Endothelial cell of umbilical vein (primary cell): ENCODE results near the gene PLEKHH1. TPM values are rescaled to one million over a fixed set of nuclear protein-coding genes. Genes with fewer than 3 reads are reported as not detected.

Source experiments
- BruUV-seq: library from RNA; stranded (reverse); fragments of 400-500 nt; replicated peaks from 2 replicates; lab custom pipeline; 2021; lab: Mats Ljungman, UMichigan
- CTCF ChIA-PET: fragments of 300-600, 350-600 bp; sonication (Branson Sonifier 250); formaldehyde crosslinking; loops from one replicate; lab custom pipeline; 2021; ENCODE audit warnings: antibody characterized with exemption, inconsistent platforms; lab: Charles Lee
- POLR2A ChIA-PET: fragments of 300-600, 350-600 bp; sonication (Branson Sonifier 250); formaldehyde crosslinking; loops from one replicate; lab custom pipeline; 2021; ENCODE audit warnings: antibody characterized with exemption, inconsistent platforms; lab: Charles Lee
- DNase-seq: peaks from one replicate; pipeline ENCODE4 v3.0.0-alpha.2; 2011; ENCODE audit warnings: low read depth, low spot score
- FAIRE-seq: peaks from 2 replicates; lab custom pipeline; 2011; peaks lifted over from hg19 to GRCh38; lab: Jason Lieb, UNC
- H2AFZ ChIP-seq: 2 replicates; pipeline ENCODE4 v1.6.0; 2012; ENCODE audit warnings: low read depth, low read length, control low read depth, inconsistent platforms
- H3K27ac ChIP-seq: 2 replicates; pipeline ENCODE4 v1.5.1; 2011; ENCODE audit warnings: low read depth, mild to moderate bottlenecking, control low read depth, low read length, moderate library complexity; ENCODE audit not compliant: insufficient read depth
- H3K27me3 ChIP-seq, 2 experiments: 2 replicates each; pipeline versions ENCODE4 v1.6.0 to v1.6.1; 2011; ENCODE audit warnings: low read length in 2 of 2, mixed read lengths in 1 of 2; ENCODE audit not compliant: control insufficient read depth in 2 of 2, insufficient read depth in 2 of 2
- H3K36me3 ChIP-seq, 2 experiments: 2 replicates in 1 of 2; 3 replicates in 1 of 2; pipeline ENCODE4 v1.5.1; 2011; ENCODE audit warnings: low read length in 2 of 2, mild to moderate bottlenecking in 1 of 2, moderate library complexity in 1 of 2; ENCODE audit not compliant: control insufficient read depth in 2 of 2, insufficient read depth in 2 of 2; ENCODE audit errors: extremely low read depth in 1 of 2
- H3K4me1 ChIP-seq: 3 replicates; pipeline ENCODE4 v1.5.1; 2011; ENCODE audit warnings: mild to moderate bottlenecking, low read length; ENCODE audit not compliant: control insufficient read depth, insufficient read depth; ENCODE audit errors: extremely low read depth
- H3K4me2 ChIP-seq: 2 replicates; pipeline ENCODE4 v1.6.1; 2011; ENCODE audit warnings: low read length, control low read depth, mixed read lengths; ENCODE audit not compliant: insufficient read depth
- H3K4me3 ChIP-seq, 3 experiments: fragments of 200-600 bp in 1 of 3; sonication (generic), shearing (Covaris generic) in 1 of 3; replicated peaks in 1 of 3; 2 replicates each; pipeline ENCODE4 v1.5.1; 2011 to 2016; ENCODE audit warnings: control low read depth in 3 of 3, low read length in 3 of 3, mild to moderate bottlenecking in 2 of 3, inconsistent platforms in 1 of 3, low read depth in 1 of 3, moderate library complexity in 1 of 3; ENCODE audit not compliant: insufficient read depth in 1 of 3
- H3K79me2 ChIP-seq: 2 replicates; pipeline ENCODE4 v1.6.0; 2012; ENCODE audit warnings: low read length, inconsistent platforms; ENCODE audit not compliant: control insufficient read depth, insufficient read depth
- H3K9ac ChIP-seq: replicated peaks from 2 replicates; pipeline ENCODE3; 2011; ENCODE audit warnings: low read length, control low read depth; ENCODE audit not compliant: insufficient read depth; ENCODE audit errors: extremely low read depth
- H3K9me1 ChIP-seq: replicated peaks from 3 replicates; pipeline ENCODE4 v1.6.0; 2011; ENCODE audit warnings: mild to moderate bottlenecking, low read length; ENCODE audit not compliant: control insufficient read depth, insufficient read depth; ENCODE audit errors: extremely low read depth
- H3K9me3 ChIP-seq: replicated peaks from 2 replicates; pipeline ENCODE4 v1.5.1; 2012; ENCODE audit warnings: low read length, inconsistent platforms; ENCODE audit not compliant: control insufficient read depth, insufficient read depth
- H4K20me1 ChIP-seq: replicated peaks from 2 replicates; pipeline ENCODE3; 2011; ENCODE audit warnings: mild to moderate bottlenecking, low read length; ENCODE audit not compliant: control insufficient read depth, insufficient read depth; ENCODE audit errors: extremely low read depth
- CTCF ChIP-seq, 2 donors: IDR thresholded peaks; 1 replicate in 1 of 2; 2 replicates in 1 of 2; pipeline ENCODE4 v1.5.1; 2011; ENCODE audit warnings: low read length in 2 of 2, mild to moderate bottlenecking in 2 of 2, moderate library complexity in 2 of 2, control low read depth in 1 of 2, inconsistent platforms in 1 of 2, low read depth in 1 of 2; ENCODE audit not compliant: insufficient read depth in 1 of 2; ENCODE audit errors: extremely low read depth in 1 of 2
- EZH2 ChIP-seq: IDR thresholded peaks from 2 replicates; pipeline ENCODE4 v1.6.1; 2012; ENCODE audit warnings: borderline replicate concordance, low read depth, mild to moderate bottlenecking, moderate library complexity, low read length, inconsistent platforms; ENCODE audit not compliant: severe bottlenecking
- FOS ChIP-seq: IDR thresholded peaks from 2 replicates; pipeline ENCODE4 v1.6.1; 2011; ENCODE audit warnings: mild to moderate bottlenecking, low read length, moderate library complexity, borderline replicate concordance; ENCODE audit not compliant: insufficient read depth
- GATA2 ChIP-seq: IDR thresholded peaks from 2 replicates; pipeline ENCODE4 v1.7.0; 2011; ENCODE audit warnings: low read depth, mild to moderate bottlenecking, moderate library complexity, mixed read lengths, low read length; ENCODE audit not compliant: insufficient read length, insufficient read depth
- JUN ChIP-seq: IDR thresholded peaks from 2 replicates; pipeline ENCODE4 v1.6.1; 2011; ENCODE audit warnings: borderline replicate concordance, low read depth; ENCODE audit not compliant: insufficient read length, insufficient read depth
- MAX ChIP-seq: IDR thresholded peaks from 2 replicates; pipeline ENCODE4 v1.6.1; 2011; ENCODE audit not compliant: insufficient read depth, insufficient read length
- MYC ChIP-seq: IDR thresholded peaks from one replicate; pipeline ENCODE4 v1.6.1; 2011; ENCODE audit warnings: mild to moderate bottlenecking, low read depth, low read length
- POLR2A ChIP-seq: IDR thresholded peaks from 2 replicates; pipeline ENCODE4 v1.6.1; 2012; ENCODE audit warnings: low read depth, mild to moderate bottlenecking, control low read depth, low read length
- POLR2AphosphoS5 ChIP-seq: IDR thresholded peaks from 2 replicates; pipeline ENCODE4 v1.6.1; 2012; ENCODE audit warnings: low read depth, mild to moderate bottlenecking, control low read depth, low read length, moderate library complexity; ENCODE audit not compliant: insufficient read depth
- dilution Hi-C: fragments of 300-500 bp; cut with MboI; formaldehyde crosslinking; loops from one replicate; pipeline ENCODE4 v1.15.0; 2019; ENCODE audit warnings: low sequenced_read_pairs; ENCODE audit not compliant: extremely low pct_ligation_motif_present
- intact Hi-C: fragments of 100-400 bp; cut with micrococcal nuclease; formaldehyde crosslinking; loops from one replicate; pipeline ENCODE4 v1.10.0; 2022
- polyA plus RNA-seq, 4 experiments: library from polyadenylated mRNA; depleted of rRNA in 3 of 4; stranded (reverse) in 3 of 4; unstranded in 1 of 4; fragments of >200 nt; gene quantifications; 2 replicates each; pipeline versions ENCODE4 v1.2.1 to v1.2.3, GENCODE V29; 2011 to 2012; ENCODE audit warnings: missing spikeins in 1 of 4
- total RNA-seq: library from RNA; stranded (reverse); gene quantifications from 2 replicates; pipeline ENCODE4 v1.2.3, GENCODE V29; 2021

Gene PLEKHH1
- total and polyA plus RNA-seq, 2 donors (not counting 3 experiments of a cell fraction or from before 2014, with no cell fraction given) = 0.17 to 0.71 TPM

- Histone ChIP-seq H3K4me2 (no peak overlapping the region), H3K27ac (no peak overlapping the region), H3K9me3 (no peaks in the 10 kb centered on the region), H3K4me3 (no peak overlapping the region), H3K36me3 (no peaks in the 10 kb centered on the region), H3K4me1 (no peaks in the 10 kb centered on the region), H3K9ac (no peak overlapping the region), H3K27me3 (peaks cover 30 to 39% of the 10 kb centered on the region in 2 experiments), H3K79me2 (no peaks in the 10 kb centered on the region), H4K20me1 (no peaks in the 10 kb centered on the region), H3K9me1 (no peaks in the 10 kb centered on the region), H2AFZ (no peak overlapping the region)
- intact Hi-C loops = no loop called here
- no peak for DNase-seq
- dilution Hi-C loops = no loop called here
- ChIA-PET POLR2A (no interaction called here), CTCF (interaction anchor here (0.8 to 3.6 kb wide), 6 partner anchors 11 to 176 kb away, joined by 3 to 336 read pairs (median 24); no protein-coding TSS in a partner anchor)
- FAIRE-seq = no peak
- TF ChIP-seq EZH2 = no peak
- no peak for TF ChIP-seq POLR2AphosphoS5
- no peak for TF ChIP-seq GATA2
- no peak for TF ChIP-seq JUN
- TF ChIP-seq MAX = no peak
- no peak for TF ChIP-seq FOS
- no peak for TF ChIP-seq POLR2A
- TF ChIP-seq MYC = no peak
- no peak for TF ChIP-seq CTCF (IDR thresholded peaks at IDR 0.05; ENCODE audit: extremely low read depth in 1 of 2, insufficient read depth in 1 of 2, low read depth in 1 of 2, low read length in 2 of 2)
- BruUV-seq = no TSS peak
These were observed 4.8 kb upstream of the PLEKHH1 start for GRCh38 chr14:67528276-67528675.
